Naive thymus-derived CD4-positive, alpha-beta T cell (primary cell): Measurements from ENCODE around the gene KIF3C. TPM values are rescaled to one million over a fixed set of nuclear protein-coding genes. Genes with fewer than 3 reads are reported as not detected.
A peak's percentile ranks its signal among the peaks of the same experiment; 100 is the strongest.

Source experiments
- ATAC-seq: fragments of 150-1000 bp; cut with Tn5 transposase; 2 replicates; pipeline ENCODE4 v1.10.0; 2021; ENCODE audit warnings: mild to moderate bottlenecking, moderate library complexity
- CTCF ChIA-PET: fragments of 350-600 bp; sonication (Branson Sonifier 250); formaldehyde crosslinking; loops from one replicate; lab custom pipeline; 2021; ENCODE audit warnings: antibody characterized with exemption; lab: Charles Lee
- POLR2A ChIA-PET: fragments of 350-600 bp; sonication (Branson Sonifier 250); formaldehyde crosslinking; loops from one replicate; lab custom pipeline; 2021; ENCODE audit warnings: antibody characterized with exemption, inconsistent platforms; lab: Charles Lee
- DNase-seq, 9 donors: peaks; one replicate each; pipeline versions ENCODE4 v3.0.0 to v3.0.0-alpha.2; 2020 to 2022; ENCODE audit warnings: mixed read lengths in 1 of 9
- H3K27ac ChIP-seq: one replicate; pipeline ENCODE4 v1.7.0; 2013; ENCODE audit warnings: mild to moderate bottlenecking, low read depth, low read length, moderate library complexity
- H3K27me3 ChIP-seq, 2 donors: one replicate each; pipeline ENCODE4 v1.7.0; 2013; ENCODE audit warnings: low read length in 2 of 2, mild to moderate bottlenecking in 2 of 2, moderate library complexity in 2 of 2; ENCODE audit not compliant: control insufficient read depth in 2 of 2, insufficient read depth in 2 of 2
- H3K36me3 ChIP-seq, 3 experiments: 1 replicate in 2 of 3; 2 replicates in 1 of 3; pipeline ENCODE4 v1.7.0; 2013; ENCODE audit warnings: low read length in 3 of 3, mild to moderate bottlenecking in 3 of 3, moderate library complexity in 1 of 3; ENCODE audit not compliant: insufficient read depth in 3 of 3, control insufficient read depth in 2 of 3
- H3K4me1 ChIP-seq, 2 donors: one replicate each; pipeline ENCODE4 v1.7.0; 2013; ENCODE audit warnings: low read length in 2 of 2, mild to moderate bottlenecking in 2 of 2, moderate library complexity in 1 of 2; ENCODE audit not compliant: control insufficient read depth in 2 of 2, insufficient read depth in 2 of 2
- H3K4me3 ChIP-seq: 2 replicates; pipeline ENCODE4 v1.7.0; 2013; ENCODE audit warnings: mild to moderate bottlenecking, low read length
- H3K9me3 ChIP-seq, 3 experiments: 1 replicate in 2 of 3; 2 replicates in 1 of 3; pipeline ENCODE4 v1.7.0; 2013; ENCODE audit warnings: low read length in 3 of 3; ENCODE audit not compliant: control insufficient read depth in 2 of 3
- H3K27ac Mint-ChIP-seq, 9 donors: one replicate each; pipeline ENCODE4 v1.8.0; 2020 to 2022; ENCODE audit warnings: mixed read lengths in 9 of 9, mild to moderate bottlenecking in 8 of 9, moderate library complexity in 5 of 9, inconsistent platforms in 2 of 9
- H3K27me3 Mint-ChIP-seq, 5 donors: one replicate each; pipeline ENCODE4 v1.8.0; 2021 to 2022; ENCODE audit warnings: mixed read lengths in 5 of 5, mild to moderate bottlenecking in 1 of 5
- H3K36me3 Mint-ChIP-seq, 5 donors: one replicate each; pipeline ENCODE4 v1.8.0; 2020 to 2022; ENCODE audit warnings: mixed read lengths in 5 of 5, mild to moderate bottlenecking in 3 of 5, inconsistent platforms in 1 of 5
- H3K4me1 Mint-ChIP-seq, 7 donors: one replicate each; pipeline ENCODE4 v1.8.0; 2020 to 2022; ENCODE audit warnings: mixed read lengths in 7 of 7, mild to moderate bottlenecking in 3 of 7, inconsistent platforms in 1 of 7
- H3K4me3 Mint-ChIP-seq, 10 donors: one replicate each; pipeline ENCODE4 v1.8.0; 2020 to 2022; ENCODE audit warnings: mild to moderate bottlenecking in 10 of 10, mixed read lengths in 10 of 10, moderate library complexity in 6 of 10, inconsistent platforms in 2 of 10
- H3K9me3 Mint-ChIP-seq, 11 donors: one replicate each; pipeline ENCODE4 v1.8.0; 2020 to 2022; ENCODE audit warnings: mixed read lengths in 11 of 11, mild to moderate bottlenecking in 4 of 11, inconsistent platforms in 1 of 11, moderate library complexity in 1 of 11
- intact Hi-C, 2 donors: fragments of 100-400 bp; cut with micrococcal nuclease; formaldehyde crosslinking; loops; one replicate each; pipeline ENCODE4 v1.15.1; 2023
- polyA plus RNA-seq, 2 donors: library from polyadenylated mRNA; unstranded; fragments of 300-500 nt; fragmentation: Illumina TruSeq; gene quantifications; one replicate each; pipeline ENCODE4 v1.2.3, GENCODE V29; 2021
- total RNA-seq, 6 experiments: library from RNA in 5 of 6; stranded (reverse) in 5 of 6; gene quantifications; 1 replicate in 5 of 6; 2 replicates in 1 of 6; pipeline ENCODE4 v1.2.3 and lab custom pipeline; 2021 to 2026

Gene KIF3C
- total and polyA plus RNA-seq, 7 experiments from 2014 or later = 0.54 to 6.3 (median 4.7) TPM

- intact Hi-C loops = loop anchor here in 1 of 2 donors (5.0 kb wide), 1 partner anchor 95 kb away; no protein-coding TSS in a partner anchor
- peaks cover 0 to 4% (median 0%) of the 10 kb centered on the region in 11 donors for H3K9me3 Mint-ChIP-seq
- POLR2A ChIA-PET = no interaction called here
- H3K36me3 Mint-ChIP-seq = peaks cover 0 to 3% (median 0%) of the 10 kb centered on the region in 5 donors
- no peaks in the 10 kb centered on the region for H3K27me3 ChIP-seq
- ATAC-seq (no peak), DNase-seq (no peak)
- H3K27ac Mint-ChIP-seq = peak overlapping the region in 4 of 9 donors; percentile 32 to 67 (median 40)
- H3K9me3 ChIP-seq = no peaks in the 10 kb centered on the region
- H3K4me1 Mint-ChIP-seq = peaks cover 0 to 18% (median 12%) of the 10 kb centered on the region in 7 donors
- H3K27me3 Mint-ChIP-seq = peaks cover 0 to 18% (median 0%) of the 10 kb centered on the region in 5 donors
- H3K27ac ChIP-seq = no peak overlapping the region
- no peak overlapping the region for H3K4me3 ChIP-seq
- no peak overlapping the region for H3K4me3 Mint-ChIP-seq
- H3K36me3 ChIP-seq = no peaks in the 10 kb centered on the region
- CTCF ChIA-PET = interaction anchor here (1.5 to 2.4 kb wide), 2 partner anchors 41 to 152 kb away, joined by 6 to 16 read pairs; partner anchors contain the start of gene RAB10
- H3K4me1 ChIP-seq = no peaks in the 10 kb centered on the region
Observed at GRCh38 chr2:25992556-25992955, 10.3 kb upstream of the KIF3C start.

DNA sequence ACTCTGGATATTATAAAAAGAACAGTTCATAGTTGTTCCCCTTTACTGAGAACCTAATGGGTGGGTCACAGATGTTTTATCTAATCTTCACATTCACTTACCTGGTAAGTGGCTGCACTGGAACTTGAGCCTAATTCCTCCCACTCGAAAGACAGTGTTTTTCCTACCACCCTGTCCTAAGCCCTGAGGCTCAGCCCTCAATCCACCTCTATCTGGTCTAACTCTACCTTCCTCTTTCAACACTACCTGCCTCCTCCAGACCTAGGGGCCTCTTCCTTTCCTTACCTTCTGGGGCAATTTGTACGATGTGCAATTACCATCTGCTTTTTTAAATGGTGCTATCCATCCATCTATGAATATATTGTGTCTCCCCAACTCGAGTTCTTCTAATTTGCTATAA is 9.7 kb upstream of the KIF3C start:
- Histone ChIP-seq H3K36me3 (no peaks in the 10 kb centered on the region), H3K27me3 (no peaks in the 10 kb centered on the region), H3K27ac (no peak overlapping the region), H3K4me3 (no peak overlapping the region), H3K4me1 (no peaks in the 10 kb centered on the region), H3K9me3 (no peaks in the 10 kb centered on the region)
- intact Hi-C loops = loop anchor here (1.0 to 5.0 kb wide), 9 partner anchors 41 to 585 kb away; partner anchors contain the start of gene RAB10 (in 2 of the 2)
- CTCF ChIA-PET = interaction anchor here (0.8 to 2.4 kb wide), 13 partner anchors 10 to 584 kb away, joined by 3 to 16 read pairs (median 4); partner anchors contain the start of gene RAB10
- Mint-ChIP-seq H3K9me3 (peaks cover 0 to 4% (median 0%) of the 10 kb centered on the region in 11 donors), H3K27ac (peak overlapping the region in 7 of 9 donors; percentile 2 to 91 (median 48)), H3K4me3 (peak overlapping the region in 4 of 10 donors; percentile 28 to 82 (median 54)), H3K27me3 (peaks cover 0 to 17% (median 0%) of the 10 kb centered on the region in 5 donors), H3K36me3 (peaks cover 0 to 3% (median 0%) of the 10 kb centered on the region in 5 donors), H3K4me1 (peaks cover 0 to 18% (median 12%) of the 10 kb centered on the region in 7 donors)
- ATAC-seq = peak; percentile 23
- POLR2A ChIA-PET = interaction anchor here (0.6 to 1.3 kb wide), 5 partner anchors 10 to 193 kb away, joined by 3 to 6 read pairs (median 5); partner anchors contain the start of gene KIF3C
- DNase-seq = no peak

DNA sequence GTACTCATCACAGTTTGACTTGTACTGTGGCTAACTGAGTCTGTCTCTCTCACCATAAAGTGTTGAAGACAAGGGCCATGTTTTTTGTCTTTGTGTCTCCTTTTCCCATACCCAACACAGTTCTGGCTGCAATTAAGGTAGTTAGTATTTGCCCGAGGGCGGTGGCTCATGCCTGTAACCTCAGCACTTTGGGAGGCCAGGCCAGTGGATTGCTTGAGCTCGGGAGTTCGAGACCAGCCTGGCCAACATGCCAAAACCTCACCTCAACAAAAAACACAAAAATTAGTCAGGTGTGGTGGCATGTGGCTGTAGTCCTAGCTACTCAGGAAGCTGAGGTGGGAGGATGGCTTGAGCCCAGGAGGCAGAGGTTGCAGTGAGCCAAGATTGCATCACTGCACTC is 6.9 kb upstream of the KIF3C start:
- no peak overlapping the region for H3K4me3 ChIP-seq
- no peaks in the 10 kb centered on the region for H3K9me3 ChIP-seq
- Mint-ChIP-seq H3K4me1 (peaks cover 0 to 18% (median 12%) of the 10 kb centered on the region in 7 donors), H3K27ac (no peak overlapping the region), H3K27me3 (peaks cover 0 to 9% (median 0%) of the 10 kb centered on the region in 5 donors), H3K9me3 (peaks cover 0 to 2% (median 0%) of the 10 kb centered on the region in 11 donors), H3K4me3 (no peak overlapping the region), H3K36me3 (peaks cover 0 to 3% (median 0%) of the 10 kb centered on the region in 5 donors)
- H3K27ac ChIP-seq = no peak overlapping the region
- H3K27me3 ChIP-seq = no peaks in the 10 kb centered on the region
- H3K36me3 ChIP-seq = no peaks in the 10 kb centered on the region
- ChIA-PET POLR2A (no interaction called here), CTCF (interaction anchor here (0.5 to 0.7 kb wide), 3 partner anchors 27 to 1822 kb away, joined by 3 read pairs; no protein-coding TSS in a partner anchor)
- no peaks in the 10 kb centered on the region for H3K4me1 ChIP-seq
- ATAC-seq = no peak
- DNase-seq = no peak
- intact Hi-C loops = no loop called here

- POLR2A ChIA-PET = no interaction called here
- peaks cover 3 to 19% (median 14%) of the 10 kb centered on the region in 7 donors for H3K4me1 Mint-ChIP-seq
Observed at GRCh38 chr2:25988134-25988533, 5.8 kb upstream of the KIF3C start.

GRCh38 chr2:25983735-25984134 is 1.4 kb upstream of the KIF3C start:
- Histone ChIP-seq H3K4me3 (no peak overlapping the region), H3K27ac (no peak overlapping the region), H3K27me3 (no peaks in the 10 kb centered on the region), H3K9me3 (no peaks in the 10 kb centered on the region), H3K36me3 (no peaks in the 10 kb centered on the region), H3K4me1 (peaks cover 0 to 5% of the 10 kb centered on the region in 2 donors)
- H3K4me3 Mint-ChIP-seq = peak overlapping the region in 8 of 10 donors; percentile 83 to 92 (median 86)
- no peaks in the 10 kb centered on the region for H3K9me3 Mint-ChIP-seq
- CTCF ChIA-PET = interaction anchor here (1.1 kb wide), 1 partner anchor 85 kb away, joined by 3 read pairs; no protein-coding TSS in a partner anchor
- DNase-seq = no peak
- POLR2A ChIA-PET = interaction anchor here (0.6 to 3.3 kb wide), 2 partner anchors 105 to 147 kb away, joined by 3 to 8 read pairs; partner anchors contain the start of gene ASXL2
- peaks cover 0 to 3% (median 0%) of the 10 kb centered on the region in 5 donors for H3K36me3 Mint-ChIP-seq
- H3K27ac Mint-ChIP-seq = peak overlapping the region in 1 of 9 donors; percentile 4
- peaks cover 8 to 19% (median 16%) of the 10 kb centered on the region in 7 donors for H3K4me1 Mint-ChIP-seq
- intact Hi-C loops = loop anchor here (5.0 kb wide), 2 partner anchors 259 to 364 kb away; partner anchors contain the start of genes ADGRF3 (in 1 of the 2), HADHA (in 1 of the 2), HADHB (in 1 of the 2) and SELENOI (in 1 of the 2)
- ATAC-seq = no peak
- no peaks in the 10 kb centered on the region for H3K27me3 Mint-ChIP-seq

More at GRCh38 chr2:25988134-25988533, 5.8 kb upstream of the KIF3C start:
- peaks cover 0 to 1% (median 0%) of the 10 kb centered on the region in 11 donors for H3K9me3 Mint-ChIP-seq
- CTCF ChIA-PET = no interaction called here
- Histone ChIP-seq H3K9me3 (no peaks in the 10 kb centered on the region), H3K4me3 (no peak overlapping the region), H3K36me3 (no peaks in the 10 kb centered on the region), H3K27ac (no peak overlapping the region), H3K27me3 (no peaks in the 10 kb centered on the region), H3K4me1 (no peaks in the 10 kb centered on the region)
- no peak overlapping the region for H3K4me3 Mint-ChIP-seq
- peaks cover 0 to 6% (median 0%) of the 10 kb centered on the region in 5 donors for H3K27me3 Mint-ChIP-seq
- no peak overlapping the region for H3K27ac Mint-ChIP-seq
- H3K36me3 Mint-ChIP-seq = peaks cover 0 to 3% (median 0%) of the 10 kb centered on the region in 5 donors
- ATAC-seq (no peak), DNase-seq (no peak)
- intact Hi-C loops = no loop called here

- H3K9me3 ChIP-seq = no peaks in the 10 kb centered on the region
- POLR2A ChIA-PET = interaction anchor here (1.4 kb wide), 1 partner anchor 104 kb away, joined by 6 read pairs; the partner anchor contains the start of gene ASXL2
- peaks cover 0 to 5% of the 10 kb centered on the region in 2 donors for H3K4me1 ChIP-seq
- Mint-ChIP-seq H3K27me3 (no peaks in the 10 kb centered on the region), H3K9me3 (no peaks in the 10 kb centered on the region), H3K27ac (peak overlapping the region; percentile 28 to 89 (median 81)), H3K4me3 (peak overlapping the region; percentile 83 to 94 (median 87)), H3K4me1 (peaks cover 12 to 19% (median 16%) of the 10 kb centered on the region in 7 donors), H3K36me3 (no peaks in the 10 kb centered on the region)
- intact Hi-C loops = loop anchor here (1.0 to 5.0 kb wide), 7 partner anchors 32 to 364 kb away; partner anchors contain the start of genes ASXL2 (in 2 of the 2), RAB10 (in 2 of the 2), ADGRF3 (in 1 of the 2) and DTNB (in 1 of the 2)
- peak overlapping the region; percentile 62 for H3K27ac ChIP-seq
- H3K36me3 ChIP-seq = no peaks in the 10 kb centered on the region
- no peak for DNase-seq
- CTCF ChIA-PET = no interaction called here
- peak overlapping the region; percentile 64 for H3K4me3 ChIP-seq
- H3K27me3 ChIP-seq = no peaks in the 10 kb centered on the region
- ATAC-seq = no peak
Observed at GRCh38 chr2:25982968-25983280, 627 bp upstream of the KIF3C start.
